LNCaP clone FGC (cell line): ENCODE results near the gene GTSE1.

ENCODE experiments used
- DNase-seq: peaks from one replicate; pipeline ENCODE4 v3.0.0-alpha.2; 2011; ENCODE audit warnings: low read depth
- H3K4me3 ChIP-seq: 2 replicates; pipeline ENCODE4 v1.5.1; 2011; ENCODE audit warnings: mild to moderate bottlenecking, low read depth, low read length, control low read depth
- CTCF ChIP-seq: IDR thresholded peaks from 2 replicates; pipeline ENCODE4 v1.5.1; 2012; ENCODE audit warnings: mild to moderate bottlenecking; ENCODE audit not compliant: control insufficient read depth, insufficient read depth; ENCODE audit errors: extremely low read depth

Gene GTSE1

GRCh38 chr22:46275455-46276122 is 21.1 kb upstream of the GTSE1 start:
- no peak for DNase-seq
- H3K4me3 ChIP-seq: no peak overlapping the region

GRCh38 chr22:46276563-46276962 is 20.1 kb upstream of the GTSE1 start:
- no peak for TF ChIP-seq CTCF
- no peak overlapping the region for H3K4me3 ChIP-seq
- no peak for DNase-seq

More at GRCh38 chr22:46275455-46276122, 21.1 kb upstream of the GTSE1 start:
- TF ChIP-seq CTCF: no peak

- H3K4me3 ChIP-seq: no peak overlapping the region
Measured at GRCh38 chr22:46278656-46279645, 17.7 kb upstream of the GTSE1 start.

GRCh38 chr22:46280063-46280817 is 16.4 kb upstream of the GTSE1 start:
- no peak overlapping the region for H3K4me3 ChIP-seq
- TF ChIP-seq CTCF: no peak
- no peak for DNase-seq

More at GRCh38 chr22:46278656-46279645, 17.7 kb upstream of the GTSE1 start:
- no peak for TF ChIP-seq CTCF
- no peak for DNase-seq

- DNase-seq: no peak
- TF ChIP-seq CTCF: no peak
Measured at GRCh38 chr22:46280999-46281623, 15.6 kb upstream of the GTSE1 start.

GRCh38 chr22:46281866-46282678 is 14.6 kb upstream of the GTSE1 start:
- TF ChIP-seq CTCF: no peak
- no peak overlapping the region for H3K4me3 ChIP-seq
- no peak for DNase-seq

More at GRCh38 chr22:46280999-46281623, 15.6 kb upstream of the GTSE1 start:
- H3K4me3 ChIP-seq: no peak overlapping the region
